Body of pancreas (tissue), 4 donors: ENCODE results near the gene MYL11. TPM values are rescaled to one million over a fixed set of nuclear protein-coding genes. Genes with fewer than 3 reads are reported as not detected.
"Not testable (repeated sequence)": the region's sequence is repeated elsewhere in the genome, so short reads cannot be mapped to it uniquely, and the experiment has no call there.

Experiments used
- ATAC-seq: fragments of 150-250 bp; one replicate; pipeline ENCODE4 v1.9.1; 2016
- DNase-seq, 4 donors: peaks; one replicate each; pipeline ENCODE4 v3.0.0-alpha.2; 2019
- H3K27ac ChIP-seq, 4 donors: fragments of 200-600 bp; sonication (generic); 1 replicate in 3 of 4; 2 replicates in 1 of 4; pipeline versions ENCODE4 v1.5.1 to v1.6.1; 2016 to 2019; ENCODE audit warnings: mild to moderate bottlenecking in 1 of 4, mixed read lengths in 1 of 4, moderate library complexity in 1 of 4
- H3K27me3 ChIP-seq, 2 donors: fragments of 200-600 bp; sonication (generic); one replicate each; pipeline ENCODE4 v1.6.0; 2016; ENCODE audit warnings: mild to moderate bottlenecking in 1 of 2
- H3K36me3 ChIP-seq, 2 donors: fragments of 200-600 bp; sonication (generic); replicated peaks in 1 of 2; 2 replicates each; pipeline ENCODE4 v1.5.1; 2016; ENCODE audit warnings: low read depth in 2 of 2; ENCODE audit not compliant: insufficient read depth in 1 of 2
- H3K4me1 ChIP-seq: fragments of 200-600 bp; sonication (generic); one replicate; pipeline ENCODE4 v1.6.0; 2016
- H3K4me3 ChIP-seq, 2 donors: fragments of 200-600 bp; sonication (generic); 1 replicate in 1 of 2; 2 replicates in 1 of 2; pipeline ENCODE4 v1.5.1; 2016 to 2019
- H3K9me3 ChIP-seq, 3 donors: fragments of 200-600 bp; sonication (generic); 1 replicate in 2 of 3; 2 replicates in 1 of 3; pipeline ENCODE4 v1.5.1; 2016
- CTCF ChIP-seq, 7 experiments: fragments of 450-650 bp in 4 of 7; fragments of 200-600 bp in 3 of 7; sonication (generic) in 3 of 7; IDR thresholded peaks; one replicate each; pipeline ENCODE4 v1.5.1; 2016 to 2019; ENCODE audit warnings: antibody characterized with exemption in 7 of 7
- POLR2A ChIP-seq, 3 donors: fragments of 450-650 bp; IDR thresholded peaks; one replicate each; pipeline ENCODE4 v1.6.1; 2016; ENCODE audit warnings: antibody characterized with exemption in 3 of 3, mild to moderate bottlenecking in 2 of 3
- WGBS, 2 donors: methylation state at CpG; one replicate each; pipeline ENCODE4 v1.1.5; 2017; 5-methylcytosine and 5-hydroxymethylcytosine counted together
- intact Hi-C: fragments of 100-400 bp; cut with DNase I; formaldehyde crosslinking; loops from one replicate; pipeline ENCODE4 v1.15.1; 2023
- total RNA-seq, 2 donors: library from RNA; depleted of rRNA; stranded (reverse); fragments of >200 nt; gene quantifications; one replicate each; pipeline ENCODE4 v1.1.0, GENCODE V29; 2016

MYL11 gene
- total RNA-seq, 2 donors from 2014 or later: not detected

DNA sequence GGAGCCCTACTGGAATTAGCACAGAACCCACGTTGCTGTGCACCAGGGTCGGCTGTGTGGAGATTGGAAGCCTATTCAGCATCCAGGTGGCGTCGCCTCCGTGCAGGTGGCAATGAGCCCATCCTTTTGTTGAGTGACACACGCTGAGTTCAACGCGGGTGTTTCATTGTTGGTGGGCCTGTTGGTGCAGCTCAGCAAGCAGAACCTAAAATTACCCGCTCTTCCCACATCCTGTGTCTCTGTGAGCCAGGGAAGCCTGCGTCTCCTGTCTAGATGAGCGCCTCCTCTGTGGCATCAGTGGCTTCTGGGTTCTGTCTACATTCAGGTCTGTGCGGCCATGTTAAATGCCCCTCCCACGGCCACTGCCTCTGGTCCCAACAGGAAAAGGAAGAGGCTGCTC is 34.0 kb upstream of the MYL11 start:
- H3K4me1 ChIP-seq: peaks cover 6% of the 10 kb centered on the region
- ATAC-seq: no peak

GRCh38 chr16:30341971-30342370 is 32.6 kb upstream of the MYL11 start:
- ATAC-seq, H3K27me3 ChIP-seq, H3K27ac ChIP-seq, H3K4me3 ChIP-seq, H3K36me3 ChIP-seq, intact Hi-C loops, H3K4me1 ChIP-seq, H3K9me3 ChIP-seq, DNase-seq: not testable (repeated sequence)
- WGBS, 2 donors: 92 to 96% methylated on average over 8 of the region's 8 CpGs

More for the DNA sequence above, 34.0 kb upstream of the MYL11 start:
- Histone ChIP-seq H3K27ac (no peak overlapping the region), H3K9me3 (no peaks in the 10 kb centered on the region), H3K27me3 (no peaks in the 10 kb centered on the region), H3K4me3 (no peak overlapping the region), H3K36me3 (no peaks in the 10 kb centered on the region)
- WGBS, 2 donors: 80 to 82% methylated on average over 13 of the region's 13 CpGs
- intact Hi-C loops: no loop called here
- DNase-seq: no peak
- TF ChIP-seq CTCF (IDR thresholded peaks at IDR 0.05) (no peak), POLR2A (IDR thresholded peaks at IDR 0.05) (no peak)

GRCh38 chr16:30342751-30343490 is 31.7 kb upstream of the MYL11 start:
- Histone ChIP-seq H3K36me3 (no peaks in the 10 kb centered on the region), H3K27me3 (no peaks in the 10 kb centered on the region), H3K4me1 (no peaks in the 10 kb centered on the region), H3K27ac (no peak overlapping the region), H3K4me3 (no peak overlapping the region), H3K9me3 (no peaks in the 10 kb centered on the region)
- no peak for DNase-seq
- intact Hi-C loops: no loop called here
- 85 to 88% methylated on average over 23 to 31 of the region's 32 CpGs for WGBS, 2 donors
- TF ChIP-seq POLR2A (IDR thresholded peaks at IDR 0.05): no peak
- ATAC-seq: no peak

DNA sequence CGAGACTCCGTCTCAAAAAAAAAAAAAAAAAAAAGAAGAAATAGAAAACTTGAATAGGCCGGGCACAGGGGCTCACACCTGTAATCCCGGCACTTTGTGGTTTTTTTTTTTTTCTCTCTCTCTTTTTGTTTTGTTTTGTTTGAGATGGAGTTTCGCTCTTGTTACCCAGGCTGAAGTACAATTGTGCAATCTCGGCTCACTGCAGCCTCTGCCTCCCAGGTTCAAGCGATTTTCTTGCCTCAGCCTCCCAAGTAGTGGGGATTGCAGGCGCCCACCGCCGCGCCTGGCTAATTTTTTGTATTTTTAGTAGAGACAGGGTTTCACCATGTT is 31.1 kb upstream of the MYL11 start:
- H3K4me1 ChIP-seq, H3K9me3 ChIP-seq, intact Hi-C loops, ATAC-seq, H3K27me3 ChIP-seq, DNase-seq, H3K4me3 ChIP-seq, H3K27ac ChIP-seq, H3K36me3 ChIP-seq: not testable (repeated sequence)
- 90 to 91% methylated on average over 11 of the region's 11 CpGs for WGBS, 2 donors

DNA sequence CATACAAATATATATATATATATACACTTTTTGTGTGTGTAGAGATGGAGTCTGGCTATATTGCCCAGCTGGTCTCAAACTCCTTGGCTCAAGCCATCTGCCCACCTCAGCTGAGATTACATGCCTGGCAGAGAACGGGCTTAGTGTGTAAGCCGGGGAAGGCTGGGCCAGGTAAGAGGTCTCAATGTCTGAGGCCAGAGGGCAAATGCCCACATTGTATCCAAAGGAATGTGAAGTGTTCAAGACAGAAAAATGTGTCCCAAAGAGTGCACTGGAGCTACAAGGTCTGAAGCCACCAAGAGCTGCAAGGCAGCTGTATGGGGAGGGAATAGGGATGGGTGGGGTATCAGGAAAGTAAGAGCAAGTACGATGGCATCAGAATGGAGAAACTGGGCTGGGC is 28.3 kb upstream of the MYL11 start:
- DNase-seq (no peak), ATAC-seq (no peak)
- H3K9me3 ChIP-seq: no peaks in the 10 kb centered on the region
- WGBS, 2 donors: 87 to 91% methylated on average over 3 of the region's 3 CpGs
- intact Hi-C loops: no loop called here
- no peak for TF ChIP-seq CTCF (IDR thresholded peaks at IDR 0.05)
- no peak for TF ChIP-seq POLR2A (IDR thresholded peaks at IDR 0.05)
- H3K27me3 ChIP-seq: no peaks in the 10 kb centered on the region
- H3K4me1 ChIP-seq: peaks cover under 1% of the 10 kb centered on the region
- H3K4me3 ChIP-seq: no peak overlapping the region
- no peak overlapping the region for H3K27ac ChIP-seq
- no peaks in the 10 kb centered on the region for H3K36me3 ChIP-seq

DNA sequence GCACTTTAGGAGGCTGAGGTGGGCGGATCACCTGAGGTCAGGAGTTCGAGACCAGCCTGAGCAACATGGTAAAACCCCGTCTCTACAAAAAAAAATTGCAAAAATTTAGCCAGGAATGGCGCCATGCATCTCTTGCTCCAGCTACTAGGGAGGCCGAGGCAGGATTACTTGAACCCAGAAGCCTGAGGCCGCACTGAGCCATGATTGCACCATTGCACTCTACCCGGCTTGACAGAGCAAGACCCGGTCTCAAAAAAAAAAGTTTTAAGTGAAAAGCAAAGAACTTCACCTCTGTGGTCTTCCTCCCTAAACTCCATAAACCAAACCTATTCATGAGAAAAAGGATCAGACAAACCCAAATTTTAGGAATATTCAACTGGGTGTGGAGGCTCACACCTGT is 26.5 kb upstream of the MYL11 start:
- no peak overlapping the region for H3K4me3 ChIP-seq
- H3K27ac ChIP-seq: no peak overlapping the region
- DNase-seq: no peak
- TF ChIP-seq POLR2A (IDR thresholded peaks at IDR 0.05) (no peak), CTCF (IDR thresholded peaks at IDR 0.05) (no peak)
- peaks cover 19% of the 10 kb centered on the region for H3K4me1 ChIP-seq
- WGBS, 2 donors: 95 to 98% methylated on average over 4 to 8 of the region's 8 CpGs
- H3K27me3 ChIP-seq: no peaks in the 10 kb centered on the region
- intact Hi-C loops: no loop called here
- H3K36me3 ChIP-seq: no peaks in the 10 kb centered on the region
- no peaks in the 10 kb centered on the region for H3K9me3 ChIP-seq
- ATAC-seq: no peak
